Esophagus squamous epithelium (tissue), 5 donors: ENCODE results near the gene LTBP1. TPM values are rescaled to one million over a fixed set of nuclear protein-coding genes. Genes with fewer than 3 reads are reported as not detected.

ENCODE experiments used
- DNase-seq: peaks from one replicate; lab custom pipeline; 2025; lab: John Stamatoyannopoulos, UW
- H3K27ac ChIP-seq, 4 donors: fragments of 200-600 bp; sonication (generic); one replicate each; pipeline ENCODE4 v1.5.1; 2016 to 2019; ENCODE audit warnings: mild to moderate bottlenecking in 1 of 4
- H3K27me3 ChIP-seq, 4 donors: fragments of 200-600 bp; sonication (generic); 1 replicate in 3 of 4; 2 replicates in 1 of 4; pipeline versions ENCODE4 v1.5.1 to v1.6.0; 2017 to 2021; ENCODE audit warnings: antibody characterized with exemption in 1 of 4
- H3K36me3 ChIP-seq, 3 donors: fragments of 200-600 bp; sonication (generic); one replicate each; pipeline ENCODE4 v1.5.1; 2016 to 2019
- H3K4me1 ChIP-seq, 3 donors: fragments of 200-600 bp; sonication (generic); one replicate each; pipeline ENCODE4 v1.5.1; 2017 to 2019
- H3K4me3 ChIP-seq, 4 donors: fragments of 200-600 bp; sonication (generic); 1 replicate in 3 of 4; 2 replicates in 1 of 4; pipeline ENCODE4 v1.5.1; 2016 to 2019; ENCODE audit warnings: mild to moderate bottlenecking in 2 of 4, moderate library complexity in 1 of 4
- H3K9me3 ChIP-seq, 3 donors: fragments of 200-600 bp; sonication (generic); one replicate each; pipeline ENCODE4 v1.5.1; 2016 to 2019
- POLR2A ChIP-seq, 4 donors: fragments of 450-650 bp; IDR thresholded peaks; one replicate each; pipeline ENCODE4 v1.6.1; 2017; ENCODE audit warnings: antibody characterized with exemption in 4 of 4, mild to moderate bottlenecking in 4 of 4, moderate library complexity in 3 of 4
- WGBS, 2 donors: methylation state at CpG; one replicate each; pipeline ENCODE4 v1.1.5; 2018; 5-methylcytosine and 5-hydroxymethylcytosine counted together
- intact Hi-C: fragments of 100-400 bp; cut with DNase I; formaldehyde crosslinking; loops from one replicate; pipeline ENCODE4 v1.15.0; 2022
- total RNA-seq, 4 donors: library from RNA; depleted of rRNA; stranded (reverse); fragments of >200 nt; gene quantifications; one replicate each; pipeline ENCODE4 v1.1.0, GENCODE V29; 2016
- TF ChIP-seq, protein P1 (sequence below), 6 experiments: fragments of 450-650 bp in 4 of 6; fragments of 200-600 bp in 2 of 6; sonication (generic) in 2 of 6; IDR thresholded peaks; one replicate each; pipeline ENCODE4 v1.5.1; 2016 to 2019; ENCODE audit warnings: antibody characterized with exemption in 6 of 6, mild to moderate bottlenecking in 4 of 6, moderate library complexity in 4 of 6
- donor health status: DM: yes; HTN: yes; CAD: no.

LTBP1 gene
- total RNA-seq, 4 donors from 2014 or later: 5.5 to 69.4 (median 32.6) TPM

DNA sequence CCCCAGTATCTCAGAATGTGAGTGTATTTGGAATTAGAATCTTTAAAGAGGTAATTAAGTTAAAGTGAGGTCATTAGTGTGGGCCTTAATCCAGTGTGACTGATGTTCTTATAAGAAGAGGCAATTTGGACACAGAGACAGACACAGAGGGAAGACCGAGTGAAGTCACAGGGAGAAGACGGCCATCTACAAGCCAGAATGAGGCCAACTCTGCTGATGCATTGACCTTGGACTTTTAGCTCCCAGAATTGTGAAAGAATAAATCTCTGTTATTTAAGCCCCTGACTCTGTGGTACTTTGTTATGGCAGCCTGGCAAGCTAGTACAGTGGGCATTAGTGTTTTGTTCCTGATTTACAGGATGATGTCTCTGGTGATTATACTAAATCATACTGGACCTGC is 64.6 kb downstream of the LTBP1 start:
- H3K4me1 ChIP-seq: peaks cover 8 to 23% (median 10%) of the 10 kb centered on the region in 3 donors
- TF ChIP-seq, protein P1, sequence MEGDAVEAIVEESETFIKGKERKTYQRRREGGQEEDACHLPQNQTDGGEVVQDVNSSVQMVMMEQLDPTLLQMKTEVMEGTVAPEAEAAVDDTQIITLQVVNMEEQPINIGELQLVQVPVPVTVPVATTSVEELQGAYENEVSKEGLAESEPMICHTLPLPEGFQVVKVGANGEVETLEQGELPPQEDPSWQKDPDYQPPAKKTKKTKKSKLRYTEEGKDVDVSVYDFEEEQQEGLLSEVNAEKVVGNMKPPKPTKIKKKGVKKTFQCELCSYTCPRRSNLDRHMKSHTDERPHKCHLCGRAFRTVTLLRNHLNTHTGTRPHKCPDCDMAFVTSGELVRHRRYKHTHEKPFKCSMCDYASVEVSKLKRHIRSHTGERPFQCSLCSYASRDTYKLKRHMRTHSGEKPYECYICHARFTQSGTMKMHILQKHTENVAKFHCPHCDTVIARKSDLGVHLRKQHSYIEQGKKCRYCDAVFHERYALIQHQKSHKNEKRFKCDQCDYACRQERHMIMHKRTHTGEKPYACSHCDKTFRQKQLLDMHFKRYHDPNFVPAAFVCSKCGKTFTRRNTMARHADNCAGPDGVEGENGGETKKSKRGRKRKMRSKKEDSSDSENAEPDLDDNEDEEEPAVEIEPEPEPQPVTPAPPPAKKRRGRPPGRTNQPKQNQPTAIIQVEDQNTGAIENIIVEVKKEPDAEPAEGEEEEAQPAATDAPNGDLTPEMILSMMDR (IDR thresholded peaks at IDR 0.05): no peak
- no peak for TF ChIP-seq POLR2A (IDR thresholded peaks at IDR 0.05)
- H3K9me3 ChIP-seq: no peaks in the 10 kb centered on the region
- intact Hi-C loops: no loop called here
- 79 to 89% methylated on average over 2 of the region's 2 CpGs for WGBS, 2 donors
- DNase-seq: no peak
- no peaks in the 10 kb centered on the region for H3K27me3 ChIP-seq
- no peak overlapping the region for H3K27ac ChIP-seq
- no peaks in the 10 kb centered on the region for H3K36me3 ChIP-seq
- no peak overlapping the region for H3K4me3 ChIP-seq

DNA sequence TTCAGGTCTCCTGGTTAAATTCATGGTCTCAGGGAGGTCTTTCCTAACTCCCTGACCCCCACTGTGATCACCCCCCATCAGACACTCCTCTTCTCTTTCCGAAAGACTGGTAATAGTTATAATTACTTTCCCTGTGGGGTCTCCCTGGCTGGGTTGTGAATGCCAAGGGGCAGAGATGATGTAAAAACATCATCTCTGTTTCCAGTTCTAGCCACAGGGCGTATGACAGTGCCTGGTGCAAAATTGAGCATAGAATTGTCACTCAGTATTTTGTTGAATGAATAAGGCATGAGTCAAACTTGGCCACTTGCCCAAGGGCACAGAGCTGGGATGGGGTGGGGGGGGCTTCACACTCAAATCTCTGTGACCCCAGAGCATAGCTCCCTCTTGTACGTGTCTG is 65.2 kb downstream of the LTBP1 start:
- Histone ChIP-seq H3K36me3 (no peaks in the 10 kb centered on the region), H3K27me3 (no peaks in the 10 kb centered on the region), H3K4me3 (no peak overlapping the region), H3K4me1 (peaks cover 8 to 23% (median 10%) of the 10 kb centered on the region in 3 donors), H3K9me3 (no peaks in the 10 kb centered on the region), H3K27ac (no peak overlapping the region)
- 83 to 91% methylated on average over 3 of the region's 3 CpGs for WGBS, 2 donors
- intact Hi-C loops: no loop called here
- DNase-seq: no peak
- TF ChIP-seq, protein P1 (IDR thresholded peaks at IDR 0.05): no peak
- no peak for TF ChIP-seq POLR2A (IDR thresholded peaks at IDR 0.05)

DNA sequence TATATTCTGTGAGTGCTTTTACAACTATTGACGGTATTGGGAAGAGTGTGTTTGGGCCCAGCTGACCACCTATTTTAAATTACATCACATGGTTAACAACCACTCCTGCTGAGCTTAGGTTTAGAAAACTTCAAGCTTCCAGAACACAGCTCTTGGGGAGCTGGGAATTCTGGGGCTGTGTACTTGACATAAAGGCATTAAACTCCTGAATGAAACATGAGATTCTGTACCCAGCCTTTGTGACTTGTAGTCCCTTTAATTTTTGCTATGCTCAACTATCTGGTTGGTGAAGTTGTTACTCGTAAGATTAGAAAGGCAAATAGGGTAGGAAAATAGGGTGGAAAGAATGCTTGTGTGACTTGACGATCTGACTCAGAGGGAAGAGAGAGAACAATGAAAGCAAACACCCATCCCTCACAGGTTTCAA is 66.9 kb downstream of the LTBP1 start:
- Histone ChIP-seq H3K4me1 (peaks cover 8 to 23% (median 10%) of the 10 kb centered on the region in 3 donors), H3K9me3 (no peaks in the 10 kb centered on the region), H3K4me3 (no peak overlapping the region), H3K27me3 (no peaks in the 10 kb centered on the region), H3K27ac (peak overlapping the region in 2 of 4 donors; percentile 22 to 28), H3K36me3 (no peaks in the 10 kb centered on the region)
- 48 to 73% methylated on average over 3 of the region's 3 CpGs for WGBS, 2 donors
- TF ChIP-seq, protein P1 (IDR thresholded peaks at IDR 0.05): no peak
- no peak for TF ChIP-seq POLR2A (IDR thresholded peaks at IDR 0.05)
- no peak for DNase-seq
- intact Hi-C loops: no loop called here

DNA sequence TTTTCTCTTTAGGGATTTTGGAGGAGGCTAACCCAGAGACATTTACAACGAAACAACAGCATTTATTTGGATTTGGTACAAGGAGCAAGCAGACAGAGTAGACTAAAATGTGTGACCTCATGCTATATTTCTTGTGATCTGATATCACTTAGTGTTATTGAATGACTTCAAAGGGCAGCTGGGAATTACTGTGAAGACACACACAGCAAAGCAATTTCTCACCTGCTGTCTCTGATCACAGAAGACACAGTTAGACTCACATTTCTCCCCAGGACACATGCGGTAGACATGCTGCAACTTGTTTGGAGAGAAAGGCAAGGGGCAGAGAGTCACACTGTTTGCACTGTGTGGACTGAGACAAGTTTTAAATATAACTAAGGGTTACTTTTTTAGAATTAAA is 67.5 kb downstream of the LTBP1 start:
- Histone ChIP-seq H3K4me3 (no peak overlapping the region), H3K4me1 (peaks cover 8 to 23% (median 10%) of the 10 kb centered on the region in 3 donors), H3K27me3 (no peaks in the 10 kb centered on the region), H3K9me3 (no peaks in the 10 kb centered on the region), H3K27ac (peak overlapping the region in 3 of 4 donors; percentile 22 to 35 (median 28)), H3K36me3 (no peaks in the 10 kb centered on the region)
- WGBS, 2 donors: 22 to 50% methylated on average over 2 of the region's 2 CpGs
- no peak for TF ChIP-seq POLR2A (IDR thresholded peaks at IDR 0.05)
- TF ChIP-seq, protein P1 (IDR thresholded peaks at IDR 0.05): no peak
- DNase-seq: no peak
- intact Hi-C loops: no loop called here

DNA sequence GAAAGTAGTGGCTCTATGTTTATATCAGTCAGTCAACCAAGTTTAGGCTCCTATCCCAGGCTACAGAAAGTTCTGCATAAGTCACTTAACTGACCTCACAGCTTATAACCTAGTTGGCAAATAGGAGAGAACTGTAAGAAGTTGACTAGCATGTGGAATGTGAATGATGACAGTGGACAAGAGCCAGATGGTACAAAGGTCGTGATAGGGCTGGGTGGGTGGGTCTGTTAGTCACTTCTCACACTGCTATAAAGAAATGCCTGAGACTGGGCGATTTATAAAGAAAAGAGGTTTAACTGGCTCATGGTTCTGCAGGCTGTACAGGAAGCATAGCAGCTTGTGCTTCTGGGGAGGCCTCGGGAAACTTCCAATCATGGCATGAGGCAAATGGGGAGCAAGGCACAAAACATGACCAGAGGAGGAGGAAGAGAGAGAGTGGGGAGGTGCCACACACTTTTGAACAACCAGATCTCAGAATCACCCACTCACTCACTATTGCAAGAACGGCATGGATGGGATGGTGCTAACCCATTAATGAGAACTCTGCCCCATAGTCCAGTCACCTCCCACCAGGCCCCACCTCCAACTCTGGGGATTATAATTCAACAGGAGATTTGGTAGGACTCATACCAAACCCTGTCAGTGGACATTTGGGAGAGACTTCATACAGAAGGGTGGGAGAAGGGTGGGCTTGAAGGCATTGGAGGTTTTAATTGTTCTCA is 68.8 kb downstream of the LTBP1 start:
- intact Hi-C loops: no loop called here
- TF ChIP-seq, protein P1 (IDR thresholded peaks at IDR 0.05): no peak
- TF ChIP-seq POLR2A (IDR thresholded peaks at IDR 0.05): no peak
- no peak for DNase-seq
- peak overlapping the region in 3 of 4 donors; percentile 30 to 60 (median 30) for H3K27ac ChIP-seq
- peaks cover 8 to 23% (median 10%) of the 10 kb centered on the region in 3 donors for H3K4me1 ChIP-seq
- 42 to 56% methylated on average over 4 of the region's 4 CpGs for WGBS, 2 donors
- no peaks in the 10 kb centered on the region for H3K27me3 ChIP-seq
- H3K9me3 ChIP-seq: no peaks in the 10 kb centered on the region
- no peak overlapping the region for H3K4me3 ChIP-seq
- H3K36me3 ChIP-seq: no peaks in the 10 kb centered on the region
